Calu3 (cell line): ENCODE measurements around the gene SPOCK3. TPM values are rescaled to one million over a fixed set of nuclear protein-coding genes. Genes with fewer than 3 reads are reported as not detected.

Source experiments
- BruUV-seq: library from RNA; stranded (reverse); fragments of 400-500 nt; replicated peaks from 2 replicates; lab custom pipeline; 2021; lab: Mats Ljungman, UMichigan
- CTCF ChIA-PET: fragments of 300-600 bp; sonication (Branson Sonifier 250); formaldehyde crosslinking; loops from one replicate; lab custom pipeline; 2022; ENCODE audit warnings: antibody characterized with exemption; lab: Charles Lee
- DNase-seq: peaks from one replicate; pipeline ENCODE4 v3.0.0; 2022
- H3K27ac Mint-ChIP-seq: one replicate; pipeline ENCODE4 v1.8.0; 2022; ENCODE audit warnings: mixed read lengths; ENCODE audit not compliant: unreplicated experiment
- H3K27me3 Mint-ChIP-seq: one replicate; pipeline ENCODE4 v1.8.0; 2022; ENCODE audit warnings: mixed read lengths; ENCODE audit not compliant: unreplicated experiment
- H3K36me3 Mint-ChIP-seq: one replicate; pipeline ENCODE4 v1.8.0; 2022; ENCODE audit warnings: mild to moderate bottlenecking, moderate library complexity, mixed read lengths; ENCODE audit not compliant: insufficient read depth, unreplicated experiment
- H3K4me1 Mint-ChIP-seq: one replicate; pipeline ENCODE4 v1.8.0; 2022; ENCODE audit warnings: mild to moderate bottlenecking, low read depth, mixed read lengths; ENCODE audit not compliant: unreplicated experiment
- H3K4me3 Mint-ChIP-seq: one replicate; pipeline ENCODE4 v1.8.0; 2022; ENCODE audit warnings: mild to moderate bottlenecking, low read depth, moderate library complexity, mixed read lengths; ENCODE audit not compliant: unreplicated experiment
- H3K9me3 Mint-ChIP-seq: one replicate; pipeline ENCODE4 v1.8.0; 2022; ENCODE audit warnings: low read depth, mixed read lengths; ENCODE audit not compliant: unreplicated experiment
- intact Hi-C: fragments of 100-400 bp; cut with micrococcal nuclease; formaldehyde crosslinking; loops from one replicate; pipeline ENCODE4 v1.10.0; 2022; ENCODE audit not compliant: unreplicated experiment
- total RNA-seq: library from RNA; stranded (reverse); gene quantifications from 2 replicates; pipeline ENCODE4 v1.2.3, GENCODE V29; 2022
- TF ChIP-seq, protein P1 (sequence below): fragments of 200-600 bp; IDR thresholded peaks from one replicate; pipeline ENCODE4 v1.8.0; 2022; ENCODE audit warnings: antibody characterized with exemption; ENCODE audit not compliant: unreplicated experiment

SPOCK3 gene
- total RNA-seq, 1 experiment from 2014 or later, result 0.31 TPM

- TF ChIP-seq, protein P1, sequence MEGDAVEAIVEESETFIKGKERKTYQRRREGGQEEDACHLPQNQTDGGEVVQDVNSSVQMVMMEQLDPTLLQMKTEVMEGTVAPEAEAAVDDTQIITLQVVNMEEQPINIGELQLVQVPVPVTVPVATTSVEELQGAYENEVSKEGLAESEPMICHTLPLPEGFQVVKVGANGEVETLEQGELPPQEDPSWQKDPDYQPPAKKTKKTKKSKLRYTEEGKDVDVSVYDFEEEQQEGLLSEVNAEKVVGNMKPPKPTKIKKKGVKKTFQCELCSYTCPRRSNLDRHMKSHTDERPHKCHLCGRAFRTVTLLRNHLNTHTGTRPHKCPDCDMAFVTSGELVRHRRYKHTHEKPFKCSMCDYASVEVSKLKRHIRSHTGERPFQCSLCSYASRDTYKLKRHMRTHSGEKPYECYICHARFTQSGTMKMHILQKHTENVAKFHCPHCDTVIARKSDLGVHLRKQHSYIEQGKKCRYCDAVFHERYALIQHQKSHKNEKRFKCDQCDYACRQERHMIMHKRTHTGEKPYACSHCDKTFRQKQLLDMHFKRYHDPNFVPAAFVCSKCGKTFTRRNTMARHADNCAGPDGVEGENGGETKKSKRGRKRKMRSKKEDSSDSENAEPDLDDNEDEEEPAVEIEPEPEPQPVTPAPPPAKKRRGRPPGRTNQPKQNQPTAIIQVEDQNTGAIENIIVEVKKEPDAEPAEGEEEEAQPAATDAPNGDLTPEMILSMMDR, result no peak
- intact Hi-C loops, result no loop called here
- Mint-ChIP-seq H3K4me1 (peaks cover 10% of the 10 kb centered on the region), H3K36me3 (no peaks in the 10 kb centered on the region), H3K9me3 (peaks cover 4% of the 10 kb centered on the region), H3K27ac (peak overlapping the region; percentile 45), H3K27me3 (no peaks in the 10 kb centered on the region), H3K4me3 (no peak overlapping the region)
- CTCF ChIA-PET, result no interaction called here
- BruUV-seq, result no TSS peak
- DNase-seq, result no peak
These were observed 133.3 kb downstream of the SPOCK3 start for GRCh38 chr4:167101035-167101434.

GRCh38 chr4:167100120-167100519, 134.2 kb downstream of the SPOCK3 start:
- Mint-ChIP-seq H3K27me3 (no peaks in the 10 kb centered on the region), H3K27ac (peak overlapping the region; percentile 53), H3K4me1 (peaks cover 10% of the 10 kb centered on the region), H3K36me3 (no peaks in the 10 kb centered on the region), H3K4me3 (no peak overlapping the region), H3K9me3 (peaks cover 4% of the 10 kb centered on the region)
- intact Hi-C loops, result no loop called here
- TF ChIP-seq, protein P1, result no peak
- DNase-seq, result peak; percentile 7
- CTCF ChIA-PET, result no interaction called here
- no TSS peak for BruUV-seq

GRCh38 chr4:167088115-167088514, 146.2 kb downstream of the SPOCK3 start:
- TF ChIP-seq, protein P1, result no peak
- intact Hi-C loops, result no loop called here
- H3K9me3 Mint-ChIP-seq, result no peaks in the 10 kb centered on the region
- DNase-seq, result no peak
- no peak overlapping the region for H3K27ac Mint-ChIP-seq
- no TSS peak for BruUV-seq
- CTCF ChIA-PET, result no interaction called here
- H3K36me3 Mint-ChIP-seq, result no peaks in the 10 kb centered on the region
- H3K27me3 Mint-ChIP-seq, result no peaks in the 10 kb centered on the region
- no peaks in the 10 kb centered on the region for H3K4me1 Mint-ChIP-seq
- H3K4me3 Mint-ChIP-seq, result no peak overlapping the region

DNA sequence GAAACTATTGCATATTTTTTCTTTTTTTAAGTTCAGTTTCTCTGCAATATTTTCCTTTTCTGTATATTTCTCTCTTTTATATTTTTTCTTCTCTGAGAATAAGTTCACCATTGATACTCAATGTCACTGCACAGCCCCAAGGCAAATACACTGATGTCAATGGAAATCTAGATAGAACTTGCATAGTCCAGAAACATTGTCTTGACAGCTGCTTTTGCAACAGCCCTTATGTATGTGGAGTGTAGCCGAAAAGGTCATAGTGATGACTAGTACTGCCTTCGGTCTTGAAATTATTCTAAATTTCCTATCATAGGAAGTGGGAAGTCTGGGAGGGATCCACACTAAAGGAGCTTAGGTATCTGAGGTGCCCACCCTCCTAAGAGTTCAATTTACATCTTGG, 150.0 kb downstream of the SPOCK3 start:
- H3K4me1 Mint-ChIP-seq, result no peaks in the 10 kb centered on the region
- H3K4me3 Mint-ChIP-seq, result no peak overlapping the region
- H3K27me3 Mint-ChIP-seq, result no peaks in the 10 kb centered on the region
- BruUV-seq, result no TSS peak
- H3K27ac Mint-ChIP-seq, result no peak overlapping the region
- CTCF ChIA-PET, result no interaction called here
- no peaks in the 10 kb centered on the region for H3K9me3 Mint-ChIP-seq
- TF ChIP-seq, protein P1, result no peak
- H3K36me3 Mint-ChIP-seq, result no peaks in the 10 kb centered on the region
- DNase-seq, result no peak
- intact Hi-C loops, result no loop called here
